ENCODE measurements around the gene MEI1. TPM values are rescaled to one million over a fixed set of nuclear protein-coding genes. Genes with fewer than 3 reads are reported as not detected.

MEI1 gene
- total RNA-seq, 1 experiment from 2014 or later, result 0.20 TPM

GRCh38 chr22:41831828-41832552 is 132.7 kb downstream of the MEI1 start:
- H3K56ac ChIP-seq (ENCODE audit: insufficient read length, low read depth, low read length), result no peak overlapping the region
- DNase-seq, result no peak
- H3K79me1 ChIP-seq (ENCODE audit: insufficient read depth, low read depth, low read length, poor library complexity, severe bottlenecking), result no peaks in the 10 kb centered on the region
- H2BK20ac ChIP-seq (ENCODE audit: low read depth, low read length, poor library complexity, severe bottlenecking), result no peak overlapping the region
- no peak overlapping the region for H3K23ac ChIP-seq (ENCODE audit: insufficient read length, low read depth, low read length)
- peaks cover 27% of the 10 kb centered on the region; the same call in 1 of the 2 replicates for H3K79me2 ChIP-seq (ENCODE audit: insufficient read depth, low read length)
- peak overlapping the region; percentile 64 for H2BK12ac ChIP-seq (ENCODE audit: insufficient read length, low read depth, low read length)
- Mint-ChIP-seq H3K27ac (peak overlapping the region; percentile 99 to 100 (median 100)), H3K27me3 (ENCODE audit: low read depth) (no peaks in the 10 kb centered on the region), H3K4me3 (peak overlapping the region; percentile 88 to 97), H3K36me3 (ENCODE audit: insufficient read depth in 1 of 3, low read depth in 3 of 3) (peaks cover 19 to 22% (median 21%) of the 10 kb centered on the region in 3 experiments), H3K9me3 (no peaks in the 10 kb centered on the region), H3K4me1 (peaks cover 41 to 45% of the 10 kb centered on the region in 2 experiments)
- peak overlapping the region; percentile 95 for H3K18ac ChIP-seq (ENCODE audit: insufficient read length, low read depth, low read length)
- peaks cover 1% of the 10 kb centered on the region for H4K20me1 ChIP-seq (ENCODE audit: control insufficient read depth, insufficient read depth, insufficient read length)
- TF ChIP-seq CTCF (conservative IDR thresholded peaks at IDR 0.05), result no peak
- no CpG with 5 or more reads among the region's 17 CpGs for WGBS (ENCODE audit: extremely low coverage, insufficient read length, low lambda C conversion rate)
- H4K8ac ChIP-seq (replicated peaks; ENCODE audit: insufficient read length, low read depth, low read length), result no peak overlapping the region
- H3K14ac ChIP-seq (ENCODE audit: insufficient read depth, low read length), result peak overlapping the region; percentile 93
- peak overlapping the region; percentile 21 for H4K91ac ChIP-seq (ENCODE audit: insufficient read length, low read depth, low read length)
- H3K9ac ChIP-seq (ENCODE audit: extremely low read depth, insufficient read length, low read length), result peak overlapping the region; percentile 75
- H2BK120ac ChIP-seq (ENCODE audit: low read depth, low read length, poor library complexity, severe bottlenecking), result peak overlapping the region; percentile 90
- peak overlapping the region; percentile 85 for H2BK5ac ChIP-seq (ENCODE audit: insufficient read length, low read length)
- H2AK5ac ChIP-seq (ENCODE audit: insufficient read length, low read length), result no peak overlapping the region
- no peaks in the 10 kb centered on the region for H3K27me3 ChIP-seq (ENCODE audit: insufficient read depth, low read length)
- peaks cover 11% of the 10 kb centered on the region for H3K23me2 ChIP-seq (ENCODE audit: insufficient read length, low read depth, low read length, poor library complexity, severe bottlenecking)
- peaks cover 3% of the 10 kb centered on the region; the same call in 1 of the 2 replicates for H3K4me1 ChIP-seq (ENCODE audit: insufficient read depth, low read length)
- H2AFZ ChIP-seq (ENCODE audit: low read length), result no peak overlapping the region
- peak overlapping the region; percentile 74 for H4K5ac ChIP-seq (ENCODE audit: insufficient read length, low read depth, low read length)
- H3K4ac ChIP-seq (ENCODE audit: low read depth, low read length), result peak overlapping the region; percentile 72; the same call in 1 of the 2 replicates
- no peak overlapping the region for H3T11ph ChIP-seq (ENCODE audit: low read length)
- H3K27ac ChIP-seq (ENCODE audit: insufficient read length, low read depth, low read length), result peak overlapping the region; percentile 99
- peak overlapping the region; percentile 63 for H3K4me2 ChIP-seq (ENCODE audit: insufficient read depth, insufficient read length, low read length)
- H2BK15ac ChIP-seq (ENCODE audit: low read depth, low read length), result no peak overlapping the region
- H3K9me3 ChIP-seq (ENCODE audit: control insufficient read depth, low read depth, low read length), result no peaks in the 10 kb centered on the region

Measured in H9 (cell line).